Measurements from ENCODE around the gene GRIK5. TPM values are rescaled to one million over a fixed set of nuclear protein-coding genes. Genes with fewer than 3 reads are reported as not detected.

Gene GRIK5
- total RNA-seq, 4 donors from 2014 or later, result 0.08 to 1.1 (median 0.37) TPM

- Histone ChIP-seq H3K27me3 (peaks cover 0 to 12% (median 0%) of the 10 kb centered on the region in 4 donors), H3K4me3 (no peak overlapping the region), H3K9me3 (no peaks in the 10 kb centered on the region), H3K36me3 (no peaks in the 10 kb centered on the region), H3K27ac (no peak overlapping the region), H3K4me1 (no peaks in the 10 kb centered on the region)
- no peak for DNase-seq
- intact Hi-C loops (cut with DNase I), result no loop called here
- TF ChIP-seq POLR2A (IDR thresholded peaks at IDR 0.05), result no peak
- TF ChIP-seq, protein P1, sequence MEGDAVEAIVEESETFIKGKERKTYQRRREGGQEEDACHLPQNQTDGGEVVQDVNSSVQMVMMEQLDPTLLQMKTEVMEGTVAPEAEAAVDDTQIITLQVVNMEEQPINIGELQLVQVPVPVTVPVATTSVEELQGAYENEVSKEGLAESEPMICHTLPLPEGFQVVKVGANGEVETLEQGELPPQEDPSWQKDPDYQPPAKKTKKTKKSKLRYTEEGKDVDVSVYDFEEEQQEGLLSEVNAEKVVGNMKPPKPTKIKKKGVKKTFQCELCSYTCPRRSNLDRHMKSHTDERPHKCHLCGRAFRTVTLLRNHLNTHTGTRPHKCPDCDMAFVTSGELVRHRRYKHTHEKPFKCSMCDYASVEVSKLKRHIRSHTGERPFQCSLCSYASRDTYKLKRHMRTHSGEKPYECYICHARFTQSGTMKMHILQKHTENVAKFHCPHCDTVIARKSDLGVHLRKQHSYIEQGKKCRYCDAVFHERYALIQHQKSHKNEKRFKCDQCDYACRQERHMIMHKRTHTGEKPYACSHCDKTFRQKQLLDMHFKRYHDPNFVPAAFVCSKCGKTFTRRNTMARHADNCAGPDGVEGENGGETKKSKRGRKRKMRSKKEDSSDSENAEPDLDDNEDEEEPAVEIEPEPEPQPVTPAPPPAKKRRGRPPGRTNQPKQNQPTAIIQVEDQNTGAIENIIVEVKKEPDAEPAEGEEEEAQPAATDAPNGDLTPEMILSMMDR (IDR thresholded peaks at IDR 0.05), result no peak
- 61 to 100% methylated on average over 3 to 7 of the region's 17 CpGs for WGBS, 2 donors
These were observed 85.0 kb downstream of the GRIK5 start for GRCh38 chr19:41984961-41985360.

DNA sequence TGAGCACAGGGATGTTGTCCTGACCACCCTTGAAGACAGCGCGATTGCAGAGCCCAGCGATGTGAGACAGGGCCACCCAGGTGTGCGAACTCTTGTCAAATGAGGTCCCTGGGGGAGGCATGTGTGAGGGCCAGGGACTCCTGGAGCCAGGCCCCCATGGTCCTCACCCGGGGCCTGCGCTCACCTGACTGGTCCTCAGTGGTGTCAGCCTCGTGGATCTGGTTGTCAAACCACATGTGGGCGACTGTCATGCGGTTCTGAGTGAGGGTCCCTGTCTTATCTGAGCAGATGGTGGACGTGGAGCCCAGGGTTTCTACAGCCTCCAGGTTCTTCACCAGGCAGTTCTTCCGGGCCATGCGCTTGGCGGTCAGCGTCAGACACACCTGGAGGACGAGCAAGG lies 88.3 kb downstream of the GRIK5 start:
- H3K36me3 ChIP-seq, result no peaks in the 10 kb centered on the region
- H3K9me3 ChIP-seq, result no peaks in the 10 kb centered on the region
- no peaks in the 10 kb centered on the region for H3K4me1 ChIP-seq
- 67 to 71% methylated on average over 1 to 10 of the region's 15 CpGs for WGBS, 2 donors
- TF ChIP-seq POLR2A (IDR thresholded peaks at IDR 0.05), result no peak
- TF ChIP-seq, protein P1 (IDR thresholded peaks at IDR 0.05), result no peak
- intact Hi-C loops (cut with DNase I), result no loop called here
- H3K27me3 ChIP-seq, result no peaks in the 10 kb centered on the region
- no peak overlapping the region for H3K4me3 ChIP-seq
- DNase-seq, result no peak
- H3K27ac ChIP-seq, result no peak overlapping the region

GRCh38 chr19:41978470-41978869 lies 91.5 kb downstream of the GRIK5 start:
- Histone ChIP-seq H3K27me3 (no peaks in the 10 kb centered on the region), H3K4me1 (peaks cover 0 to 10% (median 0%) of the 10 kb centered on the region in 3 donors), H3K9me3 (no peaks in the 10 kb centered on the region), H3K36me3 (no peaks in the 10 kb centered on the region), H3K4me3 (no peak overlapping the region), H3K27ac (no peak overlapping the region)
- TF ChIP-seq POLR2A (IDR thresholded peaks at IDR 0.05), result no peak
- TF ChIP-seq, protein P1 (IDR thresholded peaks at IDR 0.05), result no peak
- DNase-seq, result no peak
- WGBS, 2 donors, result 78 to 87% methylated on average over 10 to 12 of the region's 17 CpGs
- intact Hi-C loops (cut with DNase I), result no loop called here

DNA sequence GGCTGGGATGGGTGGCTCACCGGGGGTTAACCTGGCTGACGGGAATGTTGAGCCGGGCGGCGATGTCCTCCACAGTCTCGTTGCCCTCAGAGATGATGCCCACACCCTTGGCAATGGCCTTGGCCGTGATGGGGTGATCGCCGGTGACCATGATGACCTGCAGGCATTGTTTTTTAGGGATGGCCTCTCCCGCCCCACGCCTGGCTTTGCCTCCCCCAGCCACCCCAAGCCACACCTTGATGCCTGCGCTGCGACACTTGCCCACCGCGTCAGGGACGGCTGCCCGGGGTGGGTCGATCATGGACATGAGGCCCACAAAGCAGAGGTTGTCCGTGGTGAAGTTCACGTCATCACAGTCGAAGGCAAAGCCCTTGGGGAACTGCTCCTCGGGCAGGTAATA lies 92.1 kb downstream of the GRIK5 start:
- Histone ChIP-seq H3K36me3 (no peaks in the 10 kb centered on the region), H3K27me3 (no peaks in the 10 kb centered on the region), H3K27ac (no peak overlapping the region), H3K9me3 (no peaks in the 10 kb centered on the region), H3K4me1 (peaks cover 0 to 10% (median 0%) of the 10 kb centered on the region in 3 donors), H3K4me3 (no peak overlapping the region)
- no peak for DNase-seq
- WGBS, 2 donors, result 40 to 100% methylated on average over 2 to 5 of the region's 22 CpGs
- intact Hi-C loops (cut with DNase I), result no loop called here
- TF ChIP-seq, protein P1 (IDR thresholded peaks at IDR 0.05), result no peak
- no peak for TF ChIP-seq POLR2A (IDR thresholded peaks at IDR 0.05)

- H3K9me3 ChIP-seq, result no peaks in the 10 kb centered on the region
- H3K36me3 ChIP-seq, result no peaks in the 10 kb centered on the region
- intact Hi-C loops (cut with DNase I), result no loop called here
- no peak for DNase-seq
- peaks cover 0 to 7% (median 0%) of the 10 kb centered on the region in 4 donors for H3K27me3 ChIP-seq
- TF ChIP-seq POLR2A (IDR thresholded peaks at IDR 0.05), result no peak
- TF ChIP-seq, protein P1 (IDR thresholded peaks at IDR 0.05), result no peak
- H3K27ac ChIP-seq, result no peak overlapping the region
- 41 to 47% methylated on average over 8 of the region's 8 CpGs for WGBS, 2 donors
- peaks cover 0 to 10% (median 0%) of the 10 kb centered on the region in 3 donors for H3K4me1 ChIP-seq
- H3K4me3 ChIP-seq, result no peak overlapping the region
These were observed 95.4 kb downstream of the GRIK5 start for GRCh38 chr19:41974652-41975051.

All from esophagus squamous epithelium (tissue), 5 donors.